T-helper 9 cell (primary cell): ENCODE measurements around the gene DCC.

Experiments
- DNase-seq: peaks from one replicate; pipeline ENCODE4 v3.0.0-alpha.2; 2020

The DCC gene

DNA sequence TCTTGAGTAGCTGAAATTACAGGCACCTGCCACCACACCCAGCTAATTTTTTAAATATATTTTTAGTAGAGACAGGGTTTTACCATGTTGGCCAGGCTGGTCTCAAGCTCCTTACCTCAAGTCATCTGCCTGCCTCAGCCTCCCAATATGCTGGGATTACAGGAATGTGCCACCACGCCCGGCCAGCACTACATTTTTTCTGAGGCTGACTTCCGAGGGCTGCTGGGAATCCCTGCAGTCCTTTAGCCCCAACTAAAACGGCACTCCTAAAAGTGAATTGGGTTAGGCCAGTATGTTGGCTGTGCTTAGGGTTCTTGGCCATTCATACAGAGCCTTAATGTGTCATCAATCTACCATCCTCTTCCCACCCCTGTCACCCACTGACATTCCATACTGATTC, 375.4 kb downstream of the DCC start:
- no peak for DNase-seq

DNA sequence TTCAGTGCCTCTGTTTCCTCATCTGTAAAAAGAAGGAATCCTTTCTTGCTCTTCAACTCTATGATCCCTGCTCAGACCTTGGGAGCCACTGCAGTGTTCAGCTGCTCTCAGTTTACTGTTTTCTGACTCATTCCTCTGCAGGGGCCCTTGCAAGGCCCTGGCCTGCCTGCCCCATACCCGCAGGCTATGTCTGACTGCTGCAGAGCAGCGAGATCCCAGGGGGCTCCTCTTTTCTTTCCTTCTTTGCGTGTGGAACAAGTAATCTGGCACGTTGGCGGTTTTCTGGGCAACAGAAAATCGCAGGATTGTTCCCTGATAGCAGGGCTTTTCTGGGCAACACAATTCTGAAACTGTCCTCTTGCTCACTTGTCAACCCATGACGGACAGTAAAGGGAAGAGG, 376.0 kb downstream of the DCC start:
- DNase-seq = no peak

DNA sequence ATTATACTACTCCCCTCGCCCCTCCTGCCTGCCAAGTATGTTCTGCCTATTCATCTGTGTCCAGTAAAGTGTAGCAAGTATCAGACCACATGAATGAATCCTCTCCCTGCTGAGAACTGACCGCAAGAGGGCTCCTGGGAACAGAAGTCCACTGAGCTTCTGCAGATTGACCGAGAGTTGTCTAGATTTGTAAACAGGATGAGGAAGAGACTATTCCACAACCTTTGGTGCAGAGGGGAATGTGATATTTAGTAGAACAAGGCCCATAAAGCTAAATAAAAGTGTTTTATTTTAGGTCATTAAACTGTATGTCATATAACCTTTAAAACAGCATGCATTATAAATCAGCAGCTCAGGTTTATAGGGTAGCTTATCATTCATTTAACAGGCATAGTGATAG, 377.0 kb downstream of the DCC start:
- DNase-seq = no peak

DNA sequence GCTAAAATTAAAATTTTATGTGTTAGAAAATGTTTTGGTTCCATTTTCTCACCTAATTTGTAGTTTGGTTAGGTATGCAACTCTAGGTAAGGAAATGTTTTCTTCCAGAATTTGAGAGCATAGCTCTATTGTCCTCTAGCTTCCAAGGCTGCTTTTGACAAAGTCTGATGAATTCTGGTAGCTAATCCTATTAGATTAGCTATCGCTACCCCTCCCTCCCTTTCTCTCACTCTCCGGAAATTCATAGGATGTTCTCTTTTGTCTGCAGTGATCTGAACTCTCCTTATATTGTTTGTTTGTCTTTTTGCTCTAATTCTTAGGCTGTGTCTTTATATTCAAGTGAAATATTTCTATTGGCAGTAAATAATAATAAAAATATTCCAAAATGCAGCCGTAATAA, 382.9 kb downstream of the DCC start:
- DNase-seq = no peak

DNA sequence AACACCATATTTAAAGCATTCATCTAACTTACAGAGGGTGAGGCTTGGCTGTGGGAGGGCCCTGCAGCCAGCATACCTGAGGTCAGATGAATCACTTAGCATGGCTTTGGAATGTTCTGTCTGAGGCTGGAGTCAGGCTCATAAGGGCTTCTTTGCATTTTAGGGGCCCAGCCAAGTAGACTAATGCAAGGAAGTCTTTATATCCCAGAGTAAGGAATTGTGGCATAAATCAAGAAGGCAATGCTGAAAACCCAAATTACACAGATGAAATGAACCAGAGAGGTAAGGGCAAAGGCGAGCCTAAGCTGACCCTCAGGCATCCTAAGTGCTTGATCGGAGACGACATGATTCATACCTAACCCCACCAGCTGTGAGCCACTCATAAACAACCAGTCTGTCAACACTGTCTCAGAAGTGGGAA, 383.6 kb downstream of the DCC start:
- DNase-seq = no peak

DNA sequence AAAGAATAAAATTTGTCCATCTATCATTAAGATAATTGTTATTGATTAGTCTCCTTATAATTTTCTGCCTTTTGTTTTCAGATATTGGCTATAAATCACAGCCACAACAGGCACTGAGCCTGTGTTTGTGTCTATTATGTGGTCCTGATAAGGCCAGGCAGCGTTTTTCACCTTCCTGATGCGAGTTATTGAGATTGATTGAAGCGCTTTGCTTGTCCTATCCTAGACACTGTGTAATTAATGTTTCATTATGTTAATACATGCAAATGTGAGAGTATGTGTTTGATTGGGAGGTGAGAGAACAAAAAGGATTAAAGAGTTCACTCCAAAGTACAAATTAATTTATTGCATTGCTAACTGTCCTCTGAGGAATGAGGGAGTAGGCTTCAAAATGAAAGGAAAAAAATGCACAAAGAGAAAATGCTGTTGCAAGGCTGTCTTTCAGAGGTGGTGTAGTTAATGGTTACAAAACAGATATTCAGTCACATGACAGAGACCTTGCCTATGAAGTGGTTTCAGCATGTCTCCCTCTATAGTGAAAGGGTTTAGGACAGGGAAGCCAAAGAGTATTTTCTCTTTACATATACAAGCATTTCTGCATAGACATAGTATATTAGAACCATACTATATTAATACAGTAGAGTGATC, 391.1 kb downstream of the DCC start:
- no peak for DNase-seq

DNA sequence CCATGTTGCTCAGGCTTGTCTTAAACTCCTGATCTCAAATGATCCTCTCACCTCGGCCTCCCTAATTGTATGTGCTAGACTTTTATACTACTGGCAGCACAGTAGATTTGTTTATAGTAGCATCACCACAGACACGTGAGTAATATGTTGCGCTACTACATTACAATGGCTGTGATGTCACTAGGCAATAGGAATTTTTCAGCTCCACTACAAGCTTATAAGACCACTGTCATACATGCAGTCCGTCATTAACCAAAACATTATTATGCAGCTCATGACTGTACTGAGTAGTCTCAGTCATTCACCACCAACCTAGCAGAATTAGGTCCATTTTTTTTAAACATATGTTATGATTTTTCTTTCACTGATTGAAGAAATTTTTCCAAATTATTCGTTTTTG, 398.9 kb downstream of the DCC start:
- DNase-seq = no peak

DNA sequence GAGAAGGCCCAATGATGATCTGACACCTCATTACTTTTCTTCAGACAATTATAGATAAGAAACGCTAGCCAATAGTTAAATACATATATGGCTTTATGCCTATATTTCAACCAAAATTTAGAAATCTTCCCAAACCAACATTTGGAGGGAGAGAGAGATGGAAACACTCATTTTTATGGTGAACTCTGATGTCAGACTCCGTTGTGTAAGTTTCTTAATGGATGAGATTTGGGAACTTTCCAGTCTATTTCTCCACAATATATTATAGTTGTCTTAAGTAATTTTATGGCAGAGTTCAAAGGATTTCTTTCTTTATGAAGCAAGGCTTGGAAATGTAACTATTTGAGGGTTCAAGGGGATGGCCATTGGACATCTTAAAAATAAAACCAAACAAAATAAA, 407.0 kb downstream of the DCC start:
- DNase-seq = no peak

DNA sequence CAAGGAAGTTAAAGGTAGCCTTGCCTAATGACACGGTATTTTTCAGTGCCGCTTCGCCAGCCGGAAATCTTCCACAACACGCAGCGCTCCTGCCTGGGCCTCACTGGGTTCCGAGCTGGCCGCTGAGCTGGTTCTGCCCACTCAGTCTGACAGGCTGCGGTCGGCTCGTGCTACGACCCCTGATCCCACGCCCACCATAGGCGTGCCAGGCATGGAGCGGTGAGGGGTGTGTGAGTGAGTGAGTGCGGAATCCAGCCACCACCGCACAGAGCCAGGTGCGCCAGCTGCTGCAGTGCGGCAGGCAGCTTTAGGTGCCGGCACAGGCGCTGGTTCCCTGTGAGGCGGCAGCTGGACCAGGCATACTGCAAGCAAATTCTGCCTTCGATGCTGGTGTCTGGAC, 407.9 kb downstream of the DCC start:
- DNase-seq = no peak

DNA sequence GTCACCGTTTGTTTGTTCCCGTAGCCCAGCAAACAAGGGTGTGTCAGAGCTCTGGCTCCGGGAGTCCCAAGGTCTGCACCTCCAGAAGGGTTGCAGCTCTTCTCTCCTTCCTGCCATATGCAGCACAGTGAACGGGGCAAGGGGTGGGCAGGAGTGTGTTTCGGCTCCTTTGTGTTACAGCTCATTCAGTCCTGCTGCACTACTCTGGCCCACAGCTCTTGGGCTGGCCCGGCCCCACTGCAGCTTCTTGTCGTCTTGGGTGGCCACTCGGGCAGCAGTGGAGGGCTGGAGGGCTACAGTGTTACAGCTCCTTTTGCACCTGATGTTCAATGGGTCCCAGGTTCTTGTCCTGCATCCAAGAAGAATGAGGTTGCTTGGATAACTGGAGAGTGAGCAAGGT, 408.3 kb downstream of the DCC start:
- no peak for DNase-seq

DNA sequence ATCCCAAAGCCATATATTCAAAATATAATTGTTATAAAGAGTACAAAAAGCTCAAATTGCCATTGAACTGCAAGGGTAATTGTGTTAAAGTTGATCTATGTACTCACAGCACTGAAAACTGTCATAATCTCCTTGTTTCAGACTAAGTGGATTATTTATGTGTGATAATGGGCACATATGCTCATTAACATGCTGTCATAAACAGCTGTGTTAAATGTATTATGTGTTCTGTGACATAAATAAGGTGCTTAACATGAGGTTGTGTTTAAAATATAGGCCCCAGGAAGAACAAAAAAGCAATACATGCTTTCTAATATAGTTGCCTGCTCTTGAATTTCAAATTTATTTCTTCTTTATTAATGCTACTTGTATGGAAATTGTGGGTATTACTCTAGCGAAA, 409.5 kb downstream of the DCC start:
- no peak for DNase-seq

DNA sequence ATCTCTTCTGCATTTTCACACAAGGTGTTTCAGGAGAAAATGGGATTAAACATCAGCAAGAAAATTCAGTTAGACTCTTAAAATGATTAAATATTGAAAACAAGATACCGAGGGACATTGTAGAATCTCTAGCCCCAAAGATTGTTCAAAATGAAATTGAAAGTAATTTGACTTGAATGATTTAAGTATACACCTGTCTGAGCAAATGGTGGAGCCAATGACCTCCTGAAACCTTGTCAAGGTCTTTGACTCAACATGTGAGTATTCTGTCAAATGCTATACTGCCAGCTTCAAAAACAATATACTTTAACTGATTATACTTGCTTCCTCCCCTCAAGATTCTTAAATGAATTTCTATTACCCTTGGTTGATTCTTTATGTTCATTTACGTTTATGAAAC, 411.0 kb downstream of the DCC start:
- no peak for DNase-seq

DNA sequence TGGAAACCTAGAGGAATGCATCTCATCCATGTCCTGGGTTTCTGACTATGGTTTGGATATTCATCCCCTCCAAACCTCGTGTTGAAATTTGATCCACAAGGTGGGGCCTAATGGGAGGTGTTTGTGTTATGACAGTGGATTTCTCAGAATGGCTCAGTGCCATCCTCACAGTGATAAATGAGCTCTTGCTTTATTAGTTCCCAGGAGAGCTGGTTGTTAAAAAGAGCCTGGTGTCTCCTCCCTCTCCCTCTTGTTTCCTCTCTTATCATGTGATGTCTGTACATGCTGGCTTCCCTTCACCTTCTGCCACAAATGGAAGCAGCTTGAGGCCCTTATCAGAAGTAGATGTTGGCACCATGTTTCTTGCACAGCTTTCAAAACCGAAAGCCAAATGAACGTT, 424.3 kb downstream of the DCC start:
- DNase-seq = no peak

DNA sequence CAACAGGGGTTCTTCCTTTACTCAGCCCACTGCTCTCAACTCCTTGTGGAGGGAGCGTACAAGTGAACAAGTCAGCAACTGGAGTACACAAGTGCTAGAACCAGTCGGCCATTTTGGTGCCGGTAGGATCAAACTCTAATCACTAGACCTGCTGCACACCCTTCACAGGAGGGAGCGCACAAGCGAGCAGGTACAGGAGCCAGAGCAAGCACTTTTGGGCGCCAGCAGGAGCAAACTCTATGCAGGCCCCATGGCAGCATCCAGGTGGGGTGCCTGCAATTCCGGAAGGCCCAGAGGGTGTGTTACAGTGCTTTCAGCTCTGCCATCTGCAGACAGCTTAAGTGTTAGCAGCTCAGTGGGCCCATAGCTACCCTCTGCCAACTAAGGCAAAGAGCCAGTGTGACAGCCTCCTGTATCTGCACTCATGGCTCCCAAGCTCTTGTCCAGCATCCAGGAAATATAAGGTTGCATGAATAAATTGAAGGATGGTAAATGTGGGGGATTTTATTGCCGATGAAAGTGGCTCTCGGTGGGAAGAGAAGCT, 426.1 kb downstream of the DCC start:
- DNase-seq = no peak

DNA sequence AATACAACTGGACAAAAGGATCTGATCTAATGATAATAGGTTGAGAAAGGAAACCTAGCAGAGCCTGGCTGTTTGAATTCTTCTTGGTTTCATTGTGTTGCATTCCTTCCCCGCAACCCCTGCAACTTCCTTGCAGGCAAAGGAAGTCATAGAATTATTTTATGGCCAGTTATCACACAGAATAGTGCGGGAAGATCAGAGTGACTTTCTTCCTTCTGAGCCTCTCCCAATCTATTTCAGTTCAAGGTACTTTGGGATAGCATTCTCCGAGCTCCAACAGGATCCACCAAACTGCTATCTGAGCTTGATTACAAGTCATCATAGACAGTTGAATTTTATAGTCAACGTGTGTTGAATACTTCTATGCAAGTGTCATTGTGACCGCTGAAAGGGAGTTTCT, 441.1 kb downstream of the DCC start:
- no peak for DNase-seq

DNA sequence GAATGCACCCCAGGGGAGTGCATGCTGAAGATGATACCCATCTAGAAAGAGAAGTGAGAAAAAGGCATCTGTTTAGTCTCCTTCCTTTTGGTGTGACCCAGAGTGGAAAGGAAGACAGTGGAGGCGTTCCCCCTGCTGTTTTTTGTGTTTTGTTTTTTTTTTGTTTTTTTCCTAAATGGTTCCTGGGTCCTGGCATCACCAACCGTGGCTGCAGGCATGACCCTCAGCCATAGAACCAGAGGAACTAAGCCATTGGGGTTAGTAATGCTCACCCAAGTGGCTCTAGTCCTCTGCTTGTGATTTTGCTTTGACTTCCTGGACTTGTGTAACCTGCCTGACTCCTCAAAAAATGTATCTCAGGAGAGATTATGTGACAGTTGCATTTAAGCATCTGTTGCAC, 451.3 kb downstream of the DCC start:
- DNase-seq = no peak

DNA sequence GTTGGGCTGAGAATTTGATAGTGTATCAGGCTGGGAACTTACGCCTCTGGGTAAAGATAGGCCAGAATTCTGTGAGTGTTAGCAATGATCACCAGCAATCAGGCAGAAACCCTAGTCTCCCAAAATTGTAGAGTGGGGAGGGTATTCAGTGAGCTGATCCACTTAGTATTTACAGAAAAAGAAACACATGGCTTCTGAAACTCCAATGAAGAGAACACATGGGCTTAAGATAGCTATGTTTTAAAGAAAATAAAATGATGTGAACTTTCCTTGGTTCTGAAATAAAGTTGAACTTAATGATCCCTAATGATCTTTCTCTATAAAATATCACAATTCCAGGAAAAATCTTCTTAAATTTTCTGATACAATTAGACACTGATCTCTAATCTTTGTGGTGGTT, 472.8 kb downstream of the DCC start:
- no peak for DNase-seq

DNA sequence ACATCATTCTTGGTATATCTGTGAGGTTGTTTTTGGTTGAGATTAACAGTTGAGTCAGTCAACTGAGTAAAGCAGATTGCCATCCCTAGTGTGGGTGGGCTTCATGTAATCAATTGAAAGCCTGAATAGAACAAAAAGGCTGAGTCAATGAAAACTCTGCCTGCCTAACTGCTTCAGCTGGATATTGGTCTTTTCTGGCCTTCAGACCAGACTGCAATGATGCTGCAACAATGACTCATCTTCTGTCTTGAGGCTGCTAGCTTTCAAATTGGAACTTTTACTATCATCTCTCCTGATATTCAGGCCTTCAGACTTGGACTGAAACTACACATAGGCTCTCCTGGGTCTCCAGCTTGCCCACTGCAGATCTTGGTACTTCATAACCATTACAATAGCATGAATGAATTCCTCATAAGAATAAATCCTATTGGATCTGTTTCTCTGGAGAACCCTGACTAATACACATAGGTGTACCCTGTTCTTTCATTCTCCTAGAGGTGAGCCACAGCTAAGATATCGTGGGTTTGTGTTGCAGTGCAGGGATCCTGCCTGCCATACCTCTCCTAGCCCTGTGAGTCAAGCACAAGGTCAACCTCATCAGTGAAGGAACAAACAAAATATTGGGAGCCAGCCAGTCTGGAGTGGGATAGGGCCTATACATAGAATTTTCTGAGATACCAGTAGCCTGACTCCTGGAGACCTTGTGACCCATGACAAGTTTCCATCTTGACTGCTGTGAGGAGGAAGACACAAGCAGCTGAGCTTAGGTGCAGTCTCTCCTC, 473.8 kb downstream of the DCC start:
- DNase-seq = no peak

DNA sequence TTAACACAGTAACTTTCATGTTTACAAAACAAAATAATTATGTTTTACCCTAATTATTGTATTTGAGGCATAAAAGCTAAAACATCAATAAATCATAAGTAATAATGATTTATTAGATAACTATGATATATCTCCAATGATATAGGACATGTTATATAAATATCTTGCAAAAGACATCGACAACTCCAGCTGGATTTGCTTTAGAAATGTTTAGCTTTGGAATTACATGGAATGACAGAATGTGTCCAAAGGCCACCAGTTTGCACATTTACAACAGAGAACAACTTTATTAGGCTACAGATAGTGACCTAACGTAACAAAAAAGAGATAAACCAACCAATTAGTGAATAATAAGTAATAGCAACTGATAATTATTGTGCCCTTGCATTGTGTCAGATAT, 475.7 kb downstream of the DCC start:
- no peak for DNase-seq

DNA sequence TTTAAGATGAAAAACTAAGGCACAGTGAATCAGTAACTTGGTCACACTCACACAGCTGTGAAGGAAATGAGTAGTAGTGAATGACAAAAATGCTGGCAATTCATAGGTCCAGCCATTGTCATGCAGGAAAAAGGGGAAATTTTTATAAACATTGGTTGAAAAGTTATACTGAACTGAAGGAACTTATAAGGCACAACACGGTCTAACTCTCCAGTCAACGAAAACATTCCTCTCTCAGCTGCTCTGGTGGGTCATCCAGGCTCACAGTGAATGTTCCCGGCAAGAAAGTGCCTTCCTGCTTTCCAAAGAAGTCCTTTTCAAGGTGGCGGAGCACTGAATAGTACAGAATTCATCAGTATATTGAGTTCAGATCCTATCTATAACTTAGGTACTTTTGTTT, 476.1 kb downstream of the DCC start:
- no peak for DNase-seq

DNA sequence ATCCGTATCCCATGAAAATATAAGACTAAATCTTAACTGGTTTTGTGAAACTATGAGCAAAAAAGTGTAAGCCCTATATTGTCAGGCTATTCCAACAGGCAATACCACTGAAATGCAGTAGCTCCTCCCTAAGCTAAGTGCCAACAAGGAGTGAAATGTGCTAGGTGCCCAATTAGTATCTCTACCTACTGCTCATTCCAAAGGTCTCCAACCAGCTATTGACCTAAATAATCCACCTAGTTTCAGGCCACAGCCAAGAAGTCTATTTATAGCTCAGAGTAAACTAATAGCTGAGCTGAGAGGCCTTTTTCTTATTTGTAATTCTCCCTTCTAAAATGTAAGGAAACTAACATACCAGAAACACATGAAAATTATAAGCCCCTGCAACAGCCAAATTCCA, 482.2 kb downstream of the DCC start:
- DNase-seq = no peak

DNA sequence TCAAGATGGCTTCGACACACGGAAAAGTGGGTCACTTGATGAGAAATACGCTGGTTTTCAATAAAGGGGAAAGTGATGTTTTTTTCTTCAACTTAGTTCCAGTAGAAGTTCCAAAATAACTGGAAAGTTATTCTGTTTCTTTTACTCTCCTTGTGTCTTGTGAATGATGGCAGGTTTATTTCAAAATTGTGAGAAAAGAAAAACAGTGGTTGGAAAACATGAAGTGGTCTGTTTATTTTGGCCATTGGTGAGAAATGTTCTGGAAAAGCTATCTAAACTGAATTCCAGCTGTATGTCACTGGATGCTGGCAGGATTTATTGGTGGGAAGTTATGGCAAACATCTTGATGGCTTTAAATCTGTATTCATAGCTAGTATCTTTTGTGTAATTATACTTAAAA, 484.1 kb downstream of the DCC start:
- no peak for DNase-seq

DNA sequence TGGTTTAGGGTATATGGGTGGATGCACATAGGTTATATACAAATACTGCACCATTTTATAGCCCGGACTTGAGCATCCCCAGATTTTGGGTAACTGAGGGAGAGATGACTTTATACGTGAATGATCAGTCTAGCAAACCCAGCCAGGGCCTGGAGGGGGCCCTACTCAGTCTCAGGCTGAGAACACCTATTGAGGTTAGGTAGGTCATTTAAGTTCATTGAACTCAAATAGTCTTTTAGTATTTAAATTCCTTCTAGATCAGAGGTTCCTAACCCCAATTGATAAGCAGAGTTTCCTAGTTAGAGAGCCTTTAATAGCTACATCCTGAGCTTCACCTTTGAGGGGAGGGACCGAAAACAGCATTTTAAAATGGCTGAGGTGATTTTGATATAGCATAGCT, 487.0 kb downstream of the DCC start:
- DNase-seq = no peak

DNA sequence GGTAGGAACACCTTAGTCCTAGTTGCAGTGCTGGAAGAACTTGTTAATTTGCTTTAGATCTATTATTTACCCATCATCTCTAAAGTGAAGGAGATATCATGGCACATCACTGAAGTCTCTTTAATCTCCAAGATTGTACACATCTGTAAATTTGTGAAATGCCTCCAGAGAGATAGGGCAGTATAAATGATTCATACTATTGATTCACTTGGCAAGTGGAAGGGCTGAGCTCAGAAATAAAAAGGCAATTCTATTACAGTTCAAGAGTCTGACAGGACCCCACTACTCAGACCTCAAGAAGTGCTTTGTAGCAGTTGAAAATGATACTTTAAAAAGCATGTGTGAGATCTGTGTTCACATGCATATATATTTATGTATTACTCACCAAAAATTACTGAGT, 489.3 kb downstream of the DCC start:
- no peak for DNase-seq
